ENCODE data around the gene SLC7A1.

GRCh38 chr13:29482504-29482903 lies 113.0 kb downstream of the SLC7A1 start:
- no peak for TF ChIP-seq CTCF (IDR thresholded peaks at IDR 0.05; ENCODE audit: insufficient read depth, low read length, poor library complexity, severe bottlenecking)
- TF ChIP-seq EZH2phosphoT487 (conservative IDR thresholded peaks at IDR 0.05; ENCODE audit: low read length), result no peak
